Erythroblast (primary cell): ENCODE measurements around the gene DUSP9.
"Not testable (repeated sequence)": the region's sequence is repeated elsewhere in the genome, so short reads cannot be mapped to it uniquely, and the experiment has no call there.

ENCODE experiments used
- DNase-seq, 2 experiments: peaks; one replicate each; lab custom pipeline; 2025; lab: John Stamatoyannopoulos, UW
- GATA1 ChIP-seq: IDR thresholded peaks from 2 replicates; pipeline ENCODE4 v1.6.1; 2011; ENCODE audit warnings: low read depth, mild to moderate bottlenecking, control low read depth, low read length, moderate library complexity
- POLR2A ChIP-seq: IDR thresholded peaks from 2 replicates; pipeline ENCODE4 v1.6.1; 2011; ENCODE audit warnings: mild to moderate bottlenecking, low read length

Gene DUSP9

GRCh38 chrX:153671589-153672530 is 24.9 kb downstream of the DUSP9 start:
- no peak for TF ChIP-seq GATA1
- no peak for TF ChIP-seq POLR2A
- DNase-seq, result no peak

GRCh38 chrX:153672531-153673427 is 25.8 kb downstream of the DUSP9 start:
- DNase-seq, result no peak
- TF ChIP-seq GATA1, result no peak
- TF ChIP-seq POLR2A, result no peak

GRCh38 chrX:153673428-153674218 is 26.6 kb downstream of the DUSP9 start, which contains the start of gene PNCK:
Gene PNCK (minus strand): TSS chrX:153673813. CDS start chrX:153673076, 737 bp downstream.
- DNase-seq, result no peak
- TF ChIP-seq POLR2A, result no peak
- no peak for TF ChIP-seq GATA1

GRCh38 chrX:153674219-153674851 is 27.3 kb downstream of the DUSP9 start:
- no peak for DNase-seq
- TF ChIP-seq POLR2A, result no peak
- TF ChIP-seq GATA1, result no peak

- DNase-seq, result no peak
- TF ChIP-seq POLR2A (no peak), GATA1 (no peak)
Observed at GRCh38 chrX:153681175-153681574, 34.2 kb downstream of the DUSP9 start.

GRCh38 chrX:153683486-153683885 is 36.5 kb downstream of the DUSP9 start:
- DNase-seq, result not testable (repeated sequence)

- no peak for DNase-seq
Observed at GRCh38 chrX:153684467-153685155, 37.6 kb downstream of the DUSP9 start.

GRCh38 chrX:153685156-153685536 is 38.1 kb downstream of the DUSP9 start:
- no peak for DNase-seq
- TF ChIP-seq POLR2A (no peak), GATA1 (no peak)

More at GRCh38 chrX:153684467-153685155, 37.6 kb downstream of the DUSP9 start:
- no peak for TF ChIP-seq POLR2A
- TF ChIP-seq GATA1, result no peak

- DNase-seq, result no peak
- no peak for TF ChIP-seq POLR2A
- TF ChIP-seq GATA1, result no peak
Observed at GRCh38 chrX:153685751-153686696, 39.0 kb downstream of the DUSP9 start.

GRCh38 chrX:153686711-153687110 is 39.7 kb downstream of the DUSP9 start:
- no peak for DNase-seq
- TF ChIP-seq GATA1 (no peak), POLR2A (no peak)
